22Rv1 (cell line): ENCODE measurements around the gene FAM149B1.

Source experiments
- ZFX ChIP-seq: fragments of 450-650 bp; IDR thresholded peaks from 2 replicates; pipeline ENCODE4 v1.6.1; 2017; ENCODE audit warnings: antibody characterized with exemption, borderline replicate concordance
- TF ChIP-seq, protein P1 (sequence below): fragments of 450-650 bp; IDR thresholded peaks from 2 replicates; pipeline ENCODE4 v1.5.1; 2017; ENCODE audit warnings: mild to moderate bottlenecking

DNA sequence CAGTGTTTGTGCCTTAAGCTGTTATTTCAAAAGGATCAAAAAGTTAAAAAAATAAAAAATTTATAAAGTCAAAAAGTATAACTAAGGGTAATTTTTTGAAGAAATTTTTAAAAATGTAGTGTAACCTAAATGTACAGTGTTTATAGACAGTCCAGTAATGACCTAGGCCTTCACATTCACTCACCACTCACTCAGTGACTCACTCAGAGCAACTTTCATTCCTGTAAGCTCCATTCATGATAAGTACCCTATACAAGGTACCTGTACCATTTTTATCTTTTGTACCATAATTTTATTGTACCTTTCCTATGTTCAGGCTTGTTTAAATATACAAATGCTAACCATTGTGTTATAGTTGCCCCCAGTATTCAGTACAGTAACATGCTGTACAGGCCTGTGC is 57.6 kb downstream of the FAM149B1 start:
- TF ChIP-seq, protein P1, sequence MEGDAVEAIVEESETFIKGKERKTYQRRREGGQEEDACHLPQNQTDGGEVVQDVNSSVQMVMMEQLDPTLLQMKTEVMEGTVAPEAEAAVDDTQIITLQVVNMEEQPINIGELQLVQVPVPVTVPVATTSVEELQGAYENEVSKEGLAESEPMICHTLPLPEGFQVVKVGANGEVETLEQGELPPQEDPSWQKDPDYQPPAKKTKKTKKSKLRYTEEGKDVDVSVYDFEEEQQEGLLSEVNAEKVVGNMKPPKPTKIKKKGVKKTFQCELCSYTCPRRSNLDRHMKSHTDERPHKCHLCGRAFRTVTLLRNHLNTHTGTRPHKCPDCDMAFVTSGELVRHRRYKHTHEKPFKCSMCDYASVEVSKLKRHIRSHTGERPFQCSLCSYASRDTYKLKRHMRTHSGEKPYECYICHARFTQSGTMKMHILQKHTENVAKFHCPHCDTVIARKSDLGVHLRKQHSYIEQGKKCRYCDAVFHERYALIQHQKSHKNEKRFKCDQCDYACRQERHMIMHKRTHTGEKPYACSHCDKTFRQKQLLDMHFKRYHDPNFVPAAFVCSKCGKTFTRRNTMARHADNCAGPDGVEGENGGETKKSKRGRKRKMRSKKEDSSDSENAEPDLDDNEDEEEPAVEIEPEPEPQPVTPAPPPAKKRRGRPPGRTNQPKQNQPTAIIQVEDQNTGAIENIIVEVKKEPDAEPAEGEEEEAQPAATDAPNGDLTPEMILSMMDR = no peak
- no peak for TF ChIP-seq ZFX
